ENCODE results near the gene PDE8B.
A peak's percentile ranks its signal among the peaks of the same experiment; 100 is the strongest.

PDE8B gene

GRCh38 chr5:77214151-77214550 is 3.7 kb downstream of the PDE8B start:
- TF ChIP-seq CTCF (conservative IDR thresholded peaks at IDR 0.05; ENCODE audit: control insufficient read depth, insufficient read depth, low read depth, low read length): no peak
- H3K4me3 ChIP-seq (ENCODE audit: control insufficient read depth, low read depth, low read length): no peak overlapping the region
- DNase-seq (ENCODE audit: low read depth): no peak

DNA sequence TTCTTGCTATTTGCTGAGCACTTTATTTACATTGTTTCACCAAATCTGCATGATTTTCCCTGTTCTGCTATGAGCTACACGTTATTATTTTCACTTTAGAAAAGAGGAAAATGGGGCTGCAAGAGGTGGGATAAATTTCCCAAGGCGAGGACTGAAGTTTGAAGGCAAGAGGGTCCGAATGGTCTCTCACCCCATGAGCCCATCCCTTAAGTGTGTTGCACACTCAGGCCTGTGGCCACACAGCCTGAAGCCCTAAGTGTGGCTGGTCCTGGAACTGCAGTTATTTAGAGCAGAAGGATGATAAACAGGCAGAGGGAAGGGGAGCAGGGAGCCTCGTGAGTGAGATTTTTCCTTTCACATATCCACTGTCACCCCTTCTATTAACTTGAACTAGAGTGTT is 7.8 kb downstream of the PDE8B start:
- peak; percentile 21 for TF ChIP-seq CTCF (conservative IDR thresholded peaks at IDR 0.05; ENCODE audit: control insufficient read depth, insufficient read depth, low read depth, low read length)
- DNase-seq (ENCODE audit: low read depth): no peak

GRCh38 chr5:77221115-77221514 is 10.6 kb downstream of the PDE8B start:
- TF ChIP-seq CTCF (conservative IDR thresholded peaks at IDR 0.05; ENCODE audit: control insufficient read depth, insufficient read depth, low read depth, low read length): no peak
- no peak overlapping the region for H3K4me3 ChIP-seq (ENCODE audit: control insufficient read depth, low read depth, low read length)
- no peak for DNase-seq (ENCODE audit: low read depth)

More for the DNA sequence above, 7.8 kb downstream of the PDE8B start:
- H3K4me3 ChIP-seq (ENCODE audit: control insufficient read depth, low read depth, low read length): no peak overlapping the region

DNA sequence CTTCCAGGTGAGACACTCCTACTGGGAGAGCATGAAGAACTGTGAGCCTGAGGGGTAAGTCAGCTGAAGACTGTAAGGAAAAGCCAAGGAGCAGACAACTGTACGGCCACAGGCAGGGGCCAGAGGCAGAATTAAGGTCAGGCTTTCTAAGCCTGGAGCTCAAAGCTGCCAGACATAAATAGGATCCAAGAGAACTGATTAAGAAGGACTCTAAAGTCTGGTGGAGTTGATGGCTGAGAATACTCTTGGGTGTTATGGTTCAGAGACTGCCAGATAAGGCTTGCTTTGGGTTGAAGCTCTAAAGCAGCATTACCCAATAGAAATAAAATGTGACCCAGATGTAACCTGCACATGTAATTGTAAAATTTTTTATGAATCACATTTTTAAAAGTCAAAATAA is 12.2 kb downstream of the PDE8B start:
- no peak overlapping the region for H3K4me3 ChIP-seq (ENCODE audit: control insufficient read depth, low read depth, low read length)
- no peak for DNase-seq (ENCODE audit: low read depth)
- TF ChIP-seq CTCF (conservative IDR thresholded peaks at IDR 0.05; ENCODE audit: control insufficient read depth, insufficient read depth, low read depth, low read length): no peak

GRCh38 chr5:77223653-77224052 is 13.2 kb downstream of the PDE8B start:
- H3K4me3 ChIP-seq (ENCODE audit: control insufficient read depth, low read depth, low read length): no peak overlapping the region
- no peak for DNase-seq (ENCODE audit: low read depth)
- TF ChIP-seq CTCF (conservative IDR thresholded peaks at IDR 0.05; ENCODE audit: control insufficient read depth, insufficient read depth, low read depth, low read length): no peak

DNA sequence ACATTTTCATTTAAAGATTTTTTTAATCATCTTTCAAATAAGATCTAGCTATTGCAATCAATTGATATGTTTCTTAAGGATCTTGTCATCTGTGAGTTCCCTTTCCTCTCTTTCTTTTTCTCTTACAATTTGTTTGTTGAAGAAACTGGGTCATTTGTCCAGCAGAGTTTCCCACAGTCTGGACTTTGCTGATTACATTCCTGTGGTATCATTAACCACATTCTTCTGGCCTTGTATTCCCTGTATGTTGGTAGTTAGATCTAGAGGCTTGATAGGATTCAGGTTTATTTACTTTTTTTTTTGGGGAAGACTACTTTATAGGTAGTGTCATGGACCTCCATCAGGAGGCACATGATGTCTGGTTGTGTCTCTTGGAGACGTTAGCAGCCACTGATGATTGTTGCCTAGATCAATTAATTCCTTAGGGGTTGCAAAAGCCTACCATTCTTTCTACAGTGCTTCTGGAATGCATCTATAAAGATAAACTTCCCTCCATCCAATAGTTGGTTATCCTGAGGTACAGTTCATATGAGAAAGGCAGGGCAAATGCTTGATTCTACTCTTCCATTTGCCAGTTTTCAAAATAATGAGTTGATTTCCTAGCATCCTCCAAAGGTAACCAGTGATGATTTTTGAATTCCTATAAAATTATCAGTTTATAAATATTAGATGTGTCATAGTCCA is 14.3 kb downstream of the PDE8B start:
- no peak overlapping the region for H3K4me3 ChIP-seq (ENCODE audit: control insufficient read depth, low read depth, low read length)
- TF ChIP-seq CTCF (conservative IDR thresholded peaks at IDR 0.05; ENCODE audit: control insufficient read depth, insufficient read depth, low read depth, low read length): no peak
- DNase-seq (ENCODE audit: low read depth): peak; percentile 28

DNA sequence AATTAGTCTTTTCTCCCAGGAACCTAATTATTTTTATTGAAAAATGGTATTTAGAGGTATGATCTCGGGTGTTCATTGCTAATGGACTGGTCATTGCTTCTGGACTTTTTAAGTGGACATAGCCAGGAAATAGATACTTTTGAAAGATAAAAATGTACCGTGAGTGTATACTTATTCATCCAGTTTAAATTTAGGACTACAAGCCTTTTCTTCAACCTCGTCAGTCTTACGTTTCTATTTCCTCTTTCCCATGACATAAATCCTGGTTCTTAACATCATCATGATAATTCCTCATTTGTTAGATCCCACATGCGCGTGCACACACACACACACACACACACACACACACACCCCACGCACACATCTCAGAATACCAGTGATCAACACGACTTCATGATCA is 15.1 kb downstream of the PDE8B start:
- no peak for DNase-seq (ENCODE audit: low read depth)
- TF ChIP-seq CTCF (conservative IDR thresholded peaks at IDR 0.05; ENCODE audit: control insufficient read depth, insufficient read depth, low read depth, low read length): no peak
- H3K4me3 ChIP-seq (ENCODE audit: control insufficient read depth, low read depth, low read length): no peak overlapping the region
